Neural cell (in vitro differentiated cells): Measurements from ENCODE around the gene PINLYP.
"Not testable (repeated sequence)": the region's sequence is repeated elsewhere in the genome, so short reads cannot be mapped to it uniquely, and the experiment has no call there.

Source experiments
- CTCF ChIP-seq: fragments of 450-650 bp; IDR thresholded peaks from 2 replicates; pipeline ENCODE4 v1.5.1; 2014; ENCODE audit warnings: antibody characterized with exemption, mild to moderate bottlenecking, moderate library complexity; ENCODE audit not compliant: poor library complexity, severe bottlenecking
- EP300 ChIP-seq: fragments of 450-650 bp; conservative IDR thresholded peaks from 2 replicates; pipeline ENCODE4 v1.6.1; 2014; ENCODE audit warnings: antibody characterized with exemption, mild to moderate bottlenecking, moderate library complexity; ENCODE audit not compliant: poor library complexity, severe bottlenecking
- EZH2 ChIP-seq: fragments of 200-600, 300-800 bp; shearing (Covaris generic), sonication (generic); IDR thresholded peaks from 2 replicates; pipeline ENCODE4 v1.6.1; 2014; ENCODE audit warnings: antibody characterized with exemption, low read length, borderline replicate concordance, mild to moderate bottlenecking; ENCODE audit not compliant: insufficient read depth, poor library complexity, severe bottlenecking
- MXI1 ChIP-seq: fragments of 450-650 bp; conservative IDR thresholded peaks from 2 replicates; pipeline ENCODE4 v1.6.1; 2014; ENCODE audit warnings: antibody characterized with exemption, mild to moderate bottlenecking; ENCODE audit not compliant: poor library complexity, severe bottlenecking
- POLR2AphosphoS5 ChIP-seq: IDR thresholded peaks from 2 replicates; pipeline ENCODE4 v1.6.1; 2012
- RAD21 ChIP-seq: fragments of 450-650 bp; conservative IDR thresholded peaks from 2 replicates; pipeline ENCODE4 v1.6.1; 2014; ENCODE audit warnings: antibody characterized with exemption, mild to moderate bottlenecking, moderate library complexity
- REST ChIP-seq: IDR thresholded peaks from 2 replicates; pipeline ENCODE4 v1.6.1; 2012; ENCODE audit warnings: borderline replicate concordance
- SMC3 ChIP-seq: fragments of 450-650 bp; conservative IDR thresholded peaks from 2 replicates; pipeline ENCODE4 v1.6.1; 2014; ENCODE audit warnings: antibody characterized with exemption, mild to moderate bottlenecking, moderate library complexity; ENCODE audit not compliant: poor library complexity
- TAF1 ChIP-seq: IDR thresholded peaks from 2 replicates; pipeline ENCODE4 v1.6.1; 2012; ENCODE audit warnings: low read depth

- not testable (repeated sequence) for TF ChIP-seq CTCF, POLR2AphosphoS5, SMC3, EZH2, EP300, RAD21, REST, TAF1, MXI1
Observed at GRCh38 chr19:43600326-43600725, 24.7 kb downstream of the PINLYP start.
